Left ventricle myocardium inferior (tissue), 1 donor: ENCODE data around the gene HSPA6. TPM values are rescaled to one million over a fixed set of nuclear protein-coding genes. Genes with fewer than 3 reads are reported as not detected.
"Not testable (repeated sequence)": the region's sequence is repeated elsewhere in the genome, so short reads cannot be mapped to it uniquely, and the experiment has no call there.

Experiments used
- DNase-seq: peaks from one replicate; pipeline ENCODE4 v3.0.0-alpha.2; 2020
- H3K27ac ChIP-seq: fragments of 200-600 bp; replicated peaks from 2 replicates; pipeline ENCODE4 v1.8.0; 2021
- H3K27me3 ChIP-seq: fragments of 200-600 bp; 2 replicates; pipeline ENCODE4 v1.8.0; 2021; ENCODE audit warnings: low read depth
- H3K36me3 ChIP-seq: fragments of 200-600 bp; 2 replicates; pipeline ENCODE4 v1.8.0; 2021
- H3K4me1 ChIP-seq: fragments of 200-600 bp; 2 replicates; pipeline ENCODE4 v1.8.0; 2021
- H3K4me3 ChIP-seq: fragments of 200-600 bp; 2 replicates; pipeline ENCODE4 v1.8.0; 2021; ENCODE audit warnings: mild to moderate bottlenecking, moderate library complexity
- H3K9me3 ChIP-seq: fragments of 200-600 bp; replicated peaks from 2 replicates; pipeline ENCODE4 v1.8.0; 2021
- intact Hi-C: fragments of 100-400 bp; cut with micrococcal nuclease; formaldehyde crosslinking; loops from one replicate; pipeline ENCODE4 v1.11.0; 2022
- total RNA-seq: library from RNA; stranded (reverse); fragmentation: NEBNext Ultra II Directional; extraction: Animal tissue kit (Norgen Biotek cat#: 25700); gene quantifications from one replicate; pipeline ENCODE4 v1.2.1, GENCODE V29; 2021
- donor health status: DM: no; HTN: yes; CAD: no; lungs with severe emphysema.

HSPA6 gene
- total RNA-seq, 1 donor from 2014 or later: 0.58 TPM

DNA sequence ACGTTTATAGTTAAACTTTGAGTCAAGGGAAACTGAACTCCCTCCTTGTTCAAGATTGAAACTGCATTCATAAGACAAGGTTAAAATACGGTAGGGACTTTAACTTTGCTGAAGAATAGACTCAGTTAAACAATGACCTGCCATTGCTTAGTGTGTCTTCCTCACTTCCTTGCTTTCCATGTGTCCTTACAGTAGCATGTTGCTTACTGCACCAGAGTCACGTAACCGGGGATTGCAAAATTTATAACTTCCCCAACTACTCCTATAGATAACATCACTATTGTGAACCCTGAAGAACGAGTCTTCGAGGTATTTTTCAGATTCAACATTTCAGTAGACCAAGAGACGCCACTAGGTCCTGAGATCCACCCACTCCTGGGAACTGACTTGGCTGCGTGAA is 47.4 kb downstream of the HSPA6 start:
- H3K9me3 ChIP-seq, H3K36me3 ChIP-seq, H3K4me1 ChIP-seq, H3K27ac ChIP-seq, H3K27me3 ChIP-seq, intact Hi-C loops, H3K4me3 ChIP-seq, DNase-seq: not testable (repeated sequence)

Other genes starting within 250 kb of the HSPA6 start
- gene MPZ, start 214.6 kb upstream of the HSPA6 start, total RNA-seq: 3.5 TPM
- gene SDHC, start 210.2 kb upstream of the HSPA6 start, total RNA-seq: 393 TPM
- gene CFAP126, start 156.7 kb upstream of the HSPA6 start, total RNA-seq: not detected
- gene FCGR2A, start 19.1 kb upstream of the HSPA6 start, total RNA-seq: 13.0 TPM
- gene FCGR3A, start 25.3 kb downstream of the HSPA6 start, total RNA-seq: 15.0 TPM
- 1.5 TPM for gene FCGR3B, start 106.6 kb downstream of the HSPA6 start, total RNA-seq
- 9.7 TPM for gene FCGR2B, start 138.6 kb downstream of the HSPA6 start, total RNA-seq
- 0.11 TPM for gene FCRLA, start 182.7 kb downstream of the HSPA6 start, total RNA-seq
- gene FCRLB, start 197.0 kb downstream of the HSPA6 start, total RNA-seq: 0.33 TPM
- 8.4 TPM for gene DUSP12, start 225.2 kb downstream of the HSPA6 start, total RNA-seq
- 13.0 TPM for gene ATF6, start 241.8 kb downstream of the HSPA6 start, total RNA-seq